HG03175 (cell line): ENCODE measurements around the gene CRHBP.
A peak's percentile ranks its signal among the peaks of the same experiment; 100 is the strongest.
"Not testable (repeated sequence)": the region's sequence is repeated elsewhere in the genome, so short reads cannot be mapped to it uniquely, and the experiment has no call there.

ENCODE experiments used
- ATAC-seq: cut with Tn5 transposase; IDR thresholded peaks from one replicate; pipeline ENCODE4 v1.9.1; 2021; ENCODE audit warnings: mild to moderate bottlenecking, moderate library complexity; ENCODE audit not compliant: unreplicated experiment

CRHBP gene

DNA sequence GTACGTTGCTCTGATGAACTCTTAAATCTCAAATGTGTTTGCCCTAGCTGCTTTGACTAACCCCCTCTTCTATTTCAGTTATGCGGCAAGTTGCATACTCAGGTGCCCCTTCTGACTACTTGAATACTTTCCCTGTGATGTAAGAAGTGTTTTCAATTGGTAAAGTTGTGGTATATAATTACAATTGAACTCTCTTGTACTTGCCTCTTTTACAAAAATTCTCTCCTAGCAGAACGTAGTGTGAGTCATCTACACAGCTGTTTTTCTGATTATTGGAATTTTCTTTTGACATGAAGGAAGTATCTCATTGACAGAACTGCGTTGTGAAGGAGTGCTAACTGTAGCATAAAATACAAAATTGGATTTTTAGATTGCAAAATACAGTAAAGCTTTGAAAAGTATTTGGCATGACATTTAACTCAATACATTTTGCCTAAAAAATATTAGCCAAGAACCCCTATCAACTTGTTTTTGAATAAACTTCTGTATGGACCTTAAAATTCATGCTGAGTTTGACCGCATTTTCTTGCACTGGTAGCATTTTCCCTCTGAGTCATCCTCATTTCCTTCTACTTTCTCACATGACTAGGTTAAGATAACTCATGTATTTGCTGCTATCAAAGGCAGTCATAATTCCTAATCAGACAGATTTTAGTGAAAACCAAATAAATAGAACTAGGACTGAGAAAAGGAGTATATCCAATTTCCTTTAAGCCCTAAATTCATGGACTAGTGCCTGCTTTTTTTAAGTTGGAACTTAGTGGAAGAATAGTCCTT lies 6.3 kb downstream of the CRHBP start:
- ATAC-seq = no peak

DNA sequence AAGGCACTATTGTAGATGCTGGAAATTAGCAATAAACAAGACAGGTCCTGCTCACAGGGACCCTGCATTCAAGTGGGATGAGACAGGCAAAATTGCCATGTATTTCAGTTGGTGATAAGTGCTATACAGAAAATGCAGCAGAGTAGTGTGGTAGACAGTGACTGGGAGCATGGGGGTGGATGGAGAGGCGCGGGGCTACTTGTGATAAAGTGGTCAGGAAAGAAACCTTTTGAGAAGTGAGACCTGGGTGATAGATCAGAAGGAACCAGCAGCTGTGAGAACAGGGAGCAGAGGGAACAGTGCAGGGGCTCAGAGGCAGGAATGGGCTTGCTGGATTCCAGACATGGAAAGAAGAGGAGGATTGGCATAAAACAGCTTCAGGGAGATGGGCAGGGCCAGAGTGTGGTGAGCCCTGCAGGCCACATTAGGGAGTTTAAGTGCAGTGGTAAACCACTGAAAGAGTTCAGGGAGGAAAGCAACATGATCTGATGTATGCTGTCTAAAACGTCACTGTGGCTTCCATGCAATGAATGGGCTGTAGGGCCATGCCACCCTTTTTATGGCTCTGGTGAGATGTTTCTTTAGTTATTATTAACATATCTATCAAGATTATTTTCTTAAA lies 7.3 kb downstream of the CRHBP start:
- peak; percentile 53 for ATAC-seq

DNA sequence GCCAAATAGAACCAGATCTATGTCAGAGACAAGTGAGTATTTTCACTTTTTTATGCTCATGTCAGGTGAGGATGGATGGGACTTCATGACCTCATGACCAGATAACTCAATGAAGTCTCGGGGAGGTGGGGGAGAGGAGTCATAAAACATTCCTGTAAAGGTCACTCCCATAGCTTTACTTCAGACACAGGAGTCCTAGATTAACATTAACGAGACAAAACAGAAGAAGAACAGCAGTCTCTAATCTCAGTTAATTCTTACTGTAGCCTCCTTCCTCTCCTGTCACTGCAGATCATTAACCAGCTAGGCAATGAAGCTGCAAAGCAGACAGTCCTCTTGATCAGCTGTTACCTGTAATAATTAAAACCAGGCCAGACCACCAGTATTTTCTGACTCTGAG lies 11.2 kb downstream of the CRHBP start:
- ATAC-seq = no peak

DNA sequence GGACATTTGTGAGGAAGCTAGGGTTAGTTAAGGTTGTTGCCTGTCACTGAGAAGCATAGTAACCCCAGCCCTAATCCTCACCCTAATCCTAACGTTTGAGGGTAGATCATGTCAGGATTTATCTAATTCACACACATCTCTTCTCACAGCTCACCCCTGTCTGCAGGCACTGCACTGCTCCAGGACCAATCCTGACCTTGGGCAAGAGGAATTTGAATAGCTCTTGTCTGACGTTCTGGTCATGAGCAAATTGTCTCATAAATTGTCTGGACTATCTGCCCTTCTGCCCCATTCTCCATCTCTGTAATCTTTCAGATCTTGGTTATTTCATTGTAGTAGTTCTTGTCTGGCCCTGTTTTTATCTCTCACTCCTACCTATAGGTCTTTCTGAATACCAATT lies 18.7 kb downstream of the CRHBP start:
- no peak for ATAC-seq

DNA sequence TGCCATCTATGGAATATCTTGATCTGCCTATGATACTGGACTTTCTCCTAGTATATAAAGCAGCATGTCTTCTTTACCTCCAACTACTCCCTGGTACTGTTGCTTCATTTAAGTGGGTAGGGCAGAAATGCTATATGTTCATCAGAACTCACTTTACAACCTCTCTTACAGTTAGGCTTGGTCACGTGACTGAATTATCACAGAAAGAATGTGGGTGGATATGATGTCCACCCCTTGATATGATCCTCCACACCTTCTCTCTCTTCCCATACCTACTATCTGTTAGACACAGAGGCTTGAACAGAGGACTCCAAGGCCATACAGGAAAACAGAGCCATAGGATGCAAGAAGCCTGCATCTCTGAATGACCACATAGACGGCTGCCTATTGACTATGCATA lies 19.8 kb downstream of the CRHBP start:
- ATAC-seq = no peak

DNA sequence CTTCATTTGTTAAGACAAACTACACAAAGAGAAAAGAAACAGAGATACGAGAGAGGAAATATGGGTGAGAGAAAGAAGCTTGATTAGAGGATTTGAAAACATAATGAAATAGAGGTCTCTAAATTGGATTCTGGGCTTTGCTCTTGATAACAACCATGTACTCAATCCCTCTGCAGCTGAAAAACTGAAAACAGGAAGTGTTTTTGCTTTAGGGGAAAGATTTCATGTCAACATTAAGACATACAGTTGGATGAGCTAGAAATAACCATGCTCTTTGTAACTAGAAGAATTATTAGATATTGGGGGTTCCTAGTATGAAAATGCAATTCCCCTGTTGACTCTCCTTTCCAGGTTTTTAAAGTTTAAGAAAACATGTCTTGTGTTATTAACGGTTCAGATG lies 21.9 kb downstream of the CRHBP start:
- no peak for ATAC-seq

DNA sequence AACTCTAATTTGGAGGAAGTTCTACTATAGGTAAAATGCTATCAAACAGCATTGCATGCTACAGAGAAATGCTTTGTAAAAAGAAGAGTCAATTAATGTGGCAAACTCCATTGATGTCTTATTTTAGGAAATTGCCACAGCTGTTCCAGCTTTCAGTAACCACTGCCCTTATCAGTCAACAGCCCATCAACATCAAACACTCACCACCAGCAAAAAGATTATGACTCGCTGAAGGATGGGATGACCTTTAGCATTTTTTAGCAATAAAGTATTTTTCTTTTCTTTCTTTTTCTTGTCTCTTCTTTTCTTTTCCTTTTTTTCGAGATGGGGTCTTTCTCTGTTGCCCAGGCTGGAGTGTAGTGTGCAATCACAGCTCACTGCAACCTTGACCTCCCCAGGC lies 26.0 kb downstream of the CRHBP start:
- ATAC-seq = no peak

DNA sequence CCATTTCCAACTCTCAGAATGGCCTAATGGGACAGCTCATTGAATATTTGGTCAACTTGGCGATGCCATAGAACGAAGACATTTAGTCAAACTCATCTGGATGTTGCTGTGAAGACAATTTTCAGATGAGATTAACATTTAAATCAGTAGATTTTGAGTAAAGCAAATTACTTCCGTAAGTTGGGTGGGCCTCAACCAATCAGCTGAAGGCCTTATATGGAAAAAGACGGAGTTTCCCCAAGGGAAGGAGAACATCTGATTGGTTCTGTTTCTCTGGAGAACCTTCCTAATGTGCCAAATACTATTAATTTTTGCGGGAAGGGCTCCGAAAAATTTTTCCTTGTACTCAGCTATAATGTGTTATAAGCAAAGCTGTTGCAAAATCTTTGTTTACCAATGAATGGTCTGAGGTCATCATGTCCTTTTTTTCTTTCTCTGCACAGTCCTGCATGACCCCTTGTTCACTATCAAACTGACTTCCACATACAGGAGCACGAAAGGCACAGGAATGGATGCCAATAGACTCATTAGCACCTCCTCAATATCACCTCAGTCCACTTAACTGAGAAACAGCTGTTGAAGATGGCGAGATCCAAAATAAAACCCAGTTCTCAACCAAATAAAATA lies 27.8 kb downstream of the CRHBP start:
- ATAC-seq = no peak

DNA sequence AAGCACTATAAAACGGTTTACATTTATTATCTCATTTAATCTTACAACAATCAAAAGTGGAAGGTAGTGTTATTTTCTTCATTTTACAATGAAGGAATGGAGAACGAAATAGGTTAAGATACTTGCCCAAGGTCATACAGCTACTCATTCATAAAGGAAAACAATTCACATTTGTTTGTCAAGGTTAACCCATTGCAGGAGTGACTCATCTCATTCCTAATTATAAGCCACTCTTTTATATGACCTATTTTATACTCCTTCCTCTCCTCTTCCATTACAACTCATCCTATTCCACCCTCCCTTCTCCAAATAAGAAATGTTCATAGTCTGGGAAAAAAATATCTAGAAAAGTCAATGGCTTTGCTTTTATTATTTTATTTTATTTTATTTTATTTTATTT lies 29.6 kb downstream of the CRHBP start:
- ATAC-seq = no peak

DNA sequence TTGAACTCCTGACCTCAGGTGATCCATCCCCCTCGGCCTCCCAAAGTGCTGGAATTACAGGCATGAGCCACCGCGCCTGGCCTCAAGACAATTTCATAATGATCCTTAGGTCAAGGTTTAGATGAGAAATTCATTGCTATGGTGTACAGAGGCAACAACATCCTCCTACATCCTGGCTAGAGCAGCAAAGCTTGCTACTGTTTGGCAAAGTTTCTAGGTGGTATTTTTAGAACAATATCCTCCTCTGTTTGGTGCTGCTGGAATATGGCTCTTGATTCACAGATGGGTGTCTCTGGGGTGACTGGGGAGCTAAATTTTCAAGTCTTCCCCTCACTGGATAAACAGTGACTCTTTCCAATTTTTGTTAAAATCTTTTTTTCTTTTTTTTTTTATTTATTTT lies 30.6 kb downstream of the CRHBP start:
- ATAC-seq = no peak

DNA sequence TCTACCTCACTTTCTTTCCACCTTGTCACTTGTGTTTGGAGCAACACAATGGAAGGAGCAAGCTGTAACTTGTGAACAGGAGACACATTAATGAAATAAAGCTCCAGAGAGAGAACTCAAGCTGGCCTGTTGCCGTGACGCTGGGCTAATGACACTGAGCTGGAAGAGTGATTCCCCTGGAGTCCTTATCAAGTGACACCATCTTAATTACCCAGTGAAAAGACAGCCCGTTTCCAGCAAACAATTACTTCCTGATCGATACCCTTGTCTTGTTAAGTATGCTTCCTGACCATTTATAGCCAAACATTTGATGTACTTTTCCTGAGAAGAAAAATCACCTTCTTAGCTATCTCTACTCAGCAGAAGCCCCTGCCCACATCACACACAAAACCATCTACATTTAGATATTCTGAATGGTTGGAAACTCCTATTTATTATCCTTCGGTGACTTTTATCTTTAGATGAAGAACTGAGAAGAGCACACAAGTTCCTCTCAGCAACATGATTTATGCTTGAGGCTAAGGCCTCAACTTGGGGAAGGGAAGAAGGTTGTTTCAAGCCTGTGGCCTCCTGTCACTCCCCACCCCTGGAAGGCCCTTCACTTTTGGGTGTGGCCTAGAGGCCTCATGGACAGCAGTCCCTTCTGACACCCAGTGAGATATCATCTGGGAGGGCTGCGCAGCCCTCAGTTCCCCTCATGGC lies 34.1 kb downstream of the CRHBP start:
- ATAC-seq = no peak

DNA sequence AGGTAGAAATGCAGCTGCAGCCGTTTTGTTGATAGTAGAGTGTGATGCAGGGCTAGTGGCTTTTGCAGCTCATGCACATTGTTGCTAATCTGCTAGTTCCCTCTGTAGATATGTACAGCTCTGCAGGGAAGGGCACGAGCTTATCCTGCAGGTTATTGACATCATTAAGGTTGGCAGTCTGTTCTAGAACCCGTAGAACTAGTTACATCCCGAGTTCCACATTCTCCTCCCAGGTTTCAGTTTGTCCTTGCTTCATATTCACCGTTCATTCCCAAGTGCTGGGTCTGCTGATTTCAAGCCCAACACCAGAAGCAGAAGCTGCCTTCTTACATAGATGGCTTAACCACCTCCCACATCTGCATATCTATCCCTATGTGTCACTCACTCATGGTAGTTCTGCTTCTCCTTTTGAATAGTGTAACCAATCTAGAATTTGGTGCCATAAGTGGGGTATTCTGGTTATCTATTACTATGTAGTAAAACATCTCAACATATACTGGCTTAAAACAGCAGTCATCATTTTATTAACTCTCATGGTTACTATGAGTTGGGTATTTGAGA lies 38.1 kb downstream of the CRHBP start:
- no peak for ATAC-seq

DNA sequence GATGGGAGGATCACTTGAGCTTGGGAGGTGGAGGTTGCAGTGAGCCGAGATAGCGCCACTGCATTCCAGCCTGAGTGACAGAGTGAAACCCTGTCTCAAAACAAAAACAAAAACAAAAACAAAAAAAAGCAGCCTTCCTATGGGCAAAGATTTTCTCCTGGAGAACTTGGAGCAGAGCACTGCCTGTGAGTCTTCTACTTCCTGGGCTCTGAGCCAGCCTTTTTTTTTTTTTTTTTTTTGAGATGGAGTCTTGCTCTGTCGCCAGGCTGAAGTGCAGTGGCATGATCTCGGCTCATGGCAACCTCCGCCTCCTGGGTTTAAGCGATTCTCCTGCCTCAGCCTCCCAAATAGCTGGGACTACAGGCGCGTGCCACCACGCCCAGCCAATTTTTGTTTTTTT lies 40.6 kb downstream of the CRHBP start:
- ATAC-seq = not testable (repeated sequence)

DNA sequence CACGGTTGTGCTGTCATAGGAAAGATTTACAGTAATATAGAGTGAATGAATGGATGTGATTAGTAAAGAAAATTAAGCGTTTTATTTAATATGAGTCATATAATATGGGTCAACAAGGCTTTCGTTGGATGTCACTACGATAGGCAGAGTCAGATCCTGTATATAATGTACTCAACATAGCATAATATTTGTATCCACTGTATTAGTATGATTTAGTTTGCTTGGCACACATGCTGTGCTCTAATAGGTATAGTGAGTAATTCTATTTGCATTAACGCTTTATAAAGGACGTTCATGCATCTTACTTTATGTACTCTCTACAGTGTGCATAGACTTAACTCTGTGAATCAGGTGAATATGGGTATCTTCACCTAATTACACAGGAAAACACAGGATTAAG lies 41.5 kb downstream of the CRHBP start:
- ATAC-seq = no peak

DNA sequence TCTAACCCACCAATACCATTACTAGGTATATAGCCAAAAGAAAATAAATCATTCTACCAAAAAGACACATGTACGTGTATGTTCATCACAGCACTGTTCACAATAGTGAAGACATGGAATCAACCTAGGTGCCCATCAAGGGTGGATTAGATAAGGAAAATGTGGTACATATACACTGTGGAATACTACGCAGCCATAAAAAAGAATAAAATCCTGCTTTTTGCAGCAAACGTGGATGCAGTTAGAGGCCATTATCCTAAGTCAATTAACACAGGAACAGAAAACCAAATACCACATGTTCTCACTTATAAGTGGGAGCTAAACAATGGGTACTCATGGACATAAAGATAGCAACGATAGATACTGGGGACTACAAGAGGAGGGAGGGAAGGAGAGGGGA lies 45.4 kb downstream of the CRHBP start:
- not testable (repeated sequence) for ATAC-seq

DNA sequence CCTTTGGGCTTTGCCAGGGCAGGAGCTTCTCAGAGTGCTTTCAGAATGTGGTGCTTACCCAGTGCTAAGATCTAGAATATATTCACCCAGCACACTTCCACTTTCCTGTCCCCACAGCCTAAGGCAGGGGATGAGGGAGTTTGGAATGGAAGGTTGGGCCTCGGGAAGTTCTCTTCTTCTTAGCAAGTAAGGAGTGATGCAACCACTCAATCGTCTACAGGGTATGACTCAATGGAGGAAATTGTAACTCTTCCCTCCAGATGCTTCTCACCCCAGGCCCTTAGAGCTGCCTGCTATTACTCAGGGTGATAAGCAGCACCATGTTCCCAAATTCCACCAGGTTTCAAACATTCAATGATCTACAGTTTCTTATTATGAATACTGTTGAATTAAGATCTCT lies 46.6 kb downstream of the CRHBP start:
- ATAC-seq = no peak

DNA sequence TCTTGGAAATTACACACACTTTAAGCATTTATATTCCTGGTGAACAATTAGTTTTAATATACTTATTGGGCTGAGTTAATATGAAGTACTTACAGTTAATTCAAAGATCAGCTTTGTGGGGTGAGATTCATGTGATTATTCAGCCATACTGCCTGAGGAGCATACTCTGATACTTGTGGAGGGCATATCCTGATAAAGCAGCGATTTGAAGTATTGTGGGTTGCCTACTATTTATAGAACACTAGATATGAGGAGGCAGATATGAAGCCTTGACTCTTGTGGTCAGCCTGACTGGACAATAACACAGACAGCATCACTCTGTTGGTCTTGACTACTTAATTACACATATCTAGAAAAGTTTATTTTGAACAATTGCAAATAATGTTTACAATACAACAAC lies 50.4 kb downstream of the CRHBP start:
- no peak for ATAC-seq

DNA sequence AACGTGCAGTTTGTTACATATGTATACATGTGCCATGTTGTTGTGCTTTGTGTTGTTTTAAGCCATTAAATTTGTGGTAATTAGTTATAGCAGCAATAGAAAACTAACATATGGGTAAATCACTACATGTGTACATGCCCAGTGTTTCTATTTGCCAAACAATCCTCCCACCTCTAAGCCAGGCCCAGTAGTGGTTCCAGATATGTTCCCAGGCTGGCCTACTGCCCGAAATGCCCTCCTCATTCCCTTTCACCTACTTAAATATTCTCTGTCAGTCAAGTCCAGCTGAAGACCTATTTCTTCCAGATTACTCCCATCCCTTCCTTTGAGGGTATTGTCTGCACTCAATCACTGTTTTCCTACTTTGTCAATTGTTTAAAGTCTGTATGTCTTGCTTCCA lies 53.3 kb downstream of the CRHBP start:
- no peak for ATAC-seq

DNA sequence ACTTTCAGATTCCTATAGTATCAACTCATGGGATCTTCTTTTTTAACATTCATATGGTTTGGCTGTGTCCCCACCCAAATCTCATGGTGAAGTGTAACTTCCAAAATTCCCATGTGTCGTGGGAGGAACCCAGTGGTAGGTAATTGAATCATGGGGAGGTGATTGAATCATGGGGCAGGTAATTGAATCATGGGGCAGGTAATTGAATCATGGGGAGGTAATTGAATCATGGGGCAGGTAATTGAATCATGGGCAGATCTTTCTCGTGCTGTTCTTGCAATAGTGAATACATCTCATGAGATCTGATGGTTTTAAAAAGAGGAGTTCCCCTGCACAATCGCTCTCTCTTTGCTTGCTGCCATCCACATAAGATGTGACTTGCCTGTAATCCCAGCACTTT lies 55.6 kb downstream of the CRHBP start:
- no peak for ATAC-seq

DNA sequence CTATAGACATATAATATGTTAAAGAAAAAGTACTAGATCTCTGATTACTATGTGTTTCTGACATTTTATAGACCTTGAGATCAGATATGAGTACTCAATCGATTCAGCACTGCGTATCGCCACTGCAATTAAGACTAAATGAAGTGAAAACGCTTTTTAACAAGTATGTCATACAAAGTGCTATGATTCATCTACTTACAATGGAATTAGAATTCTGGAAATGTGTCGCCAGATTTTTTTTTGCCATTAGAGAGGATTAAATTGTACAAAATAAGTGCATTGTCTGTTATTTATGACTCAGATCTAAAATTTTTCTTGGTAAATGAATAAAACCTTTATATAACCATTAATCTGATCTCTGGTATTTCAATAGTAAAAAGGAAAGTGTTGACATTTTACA lies 57.4 kb downstream of the CRHBP start:
- ATAC-seq = no peak

DNA sequence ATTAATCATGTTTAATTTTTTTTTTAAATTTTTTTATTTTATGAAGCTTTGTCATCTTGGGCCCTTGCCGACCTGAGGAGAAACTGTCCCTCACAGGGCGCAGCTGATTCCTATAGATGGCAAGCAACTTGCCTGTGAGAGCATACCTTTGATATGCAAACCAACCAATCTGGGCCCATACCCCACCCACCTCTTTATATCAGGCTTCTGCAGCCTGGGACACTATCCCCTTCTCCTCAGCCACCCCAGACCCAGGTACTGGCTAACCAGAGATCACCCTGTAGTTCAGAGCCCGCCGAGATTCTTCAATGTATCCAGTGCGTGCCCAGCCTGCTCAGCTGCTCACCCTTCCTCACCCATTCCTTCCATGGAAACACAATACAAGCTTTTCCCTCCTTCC lies 58.7 kb downstream of the CRHBP start:
- no peak for ATAC-seq
